ENCODE data around the gene TRIM21.

GRCh38 chr11:4388221-4388620 is 5.3 kb downstream of the TRIM21 start:
- TF ChIP-seq, protein P1, sequence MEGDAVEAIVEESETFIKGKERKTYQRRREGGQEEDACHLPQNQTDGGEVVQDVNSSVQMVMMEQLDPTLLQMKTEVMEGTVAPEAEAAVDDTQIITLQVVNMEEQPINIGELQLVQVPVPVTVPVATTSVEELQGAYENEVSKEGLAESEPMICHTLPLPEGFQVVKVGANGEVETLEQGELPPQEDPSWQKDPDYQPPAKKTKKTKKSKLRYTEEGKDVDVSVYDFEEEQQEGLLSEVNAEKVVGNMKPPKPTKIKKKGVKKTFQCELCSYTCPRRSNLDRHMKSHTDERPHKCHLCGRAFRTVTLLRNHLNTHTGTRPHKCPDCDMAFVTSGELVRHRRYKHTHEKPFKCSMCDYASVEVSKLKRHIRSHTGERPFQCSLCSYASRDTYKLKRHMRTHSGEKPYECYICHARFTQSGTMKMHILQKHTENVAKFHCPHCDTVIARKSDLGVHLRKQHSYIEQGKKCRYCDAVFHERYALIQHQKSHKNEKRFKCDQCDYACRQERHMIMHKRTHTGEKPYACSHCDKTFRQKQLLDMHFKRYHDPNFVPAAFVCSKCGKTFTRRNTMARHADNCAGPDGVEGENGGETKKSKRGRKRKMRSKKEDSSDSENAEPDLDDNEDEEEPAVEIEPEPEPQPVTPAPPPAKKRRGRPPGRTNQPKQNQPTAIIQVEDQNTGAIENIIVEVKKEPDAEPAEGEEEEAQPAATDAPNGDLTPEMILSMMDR (IDR thresholded peaks at IDR 0.05) = no peak
- TF ChIP-seq EP300 (IDR thresholded peaks at IDR 0.05) = no peak

Data from sigmoid colon (tissue), 4 donors.